Epidermal melanocyte (primary cell): Measurements from ENCODE around the gene USP5.
"Not testable (repeated sequence)": the region's sequence is repeated elsewhere in the genome, so short reads cannot be mapped to it uniquely, and the experiment has no call there.

Experiments
- DNase-seq: peaks from one replicate; pipeline ENCODE4 v3.0.0; 2011; ENCODE audit warnings: low spot score; ENCODE audit not compliant: insufficient read length

USP5 gene

GRCh38 chr12:6865307-6865706, 13.4 kb downstream of the USP5 start:
- not testable (repeated sequence) for DNase-seq

GRCh38 chr12:6866163-6866919, 14.4 kb downstream of the USP5 start:
- DNase-seq, result no peak

- no peak for DNase-seq
Observed at GRCh38 chr12:6866920-6867412, 15.0 kb downstream of the USP5 start.

DNA sequence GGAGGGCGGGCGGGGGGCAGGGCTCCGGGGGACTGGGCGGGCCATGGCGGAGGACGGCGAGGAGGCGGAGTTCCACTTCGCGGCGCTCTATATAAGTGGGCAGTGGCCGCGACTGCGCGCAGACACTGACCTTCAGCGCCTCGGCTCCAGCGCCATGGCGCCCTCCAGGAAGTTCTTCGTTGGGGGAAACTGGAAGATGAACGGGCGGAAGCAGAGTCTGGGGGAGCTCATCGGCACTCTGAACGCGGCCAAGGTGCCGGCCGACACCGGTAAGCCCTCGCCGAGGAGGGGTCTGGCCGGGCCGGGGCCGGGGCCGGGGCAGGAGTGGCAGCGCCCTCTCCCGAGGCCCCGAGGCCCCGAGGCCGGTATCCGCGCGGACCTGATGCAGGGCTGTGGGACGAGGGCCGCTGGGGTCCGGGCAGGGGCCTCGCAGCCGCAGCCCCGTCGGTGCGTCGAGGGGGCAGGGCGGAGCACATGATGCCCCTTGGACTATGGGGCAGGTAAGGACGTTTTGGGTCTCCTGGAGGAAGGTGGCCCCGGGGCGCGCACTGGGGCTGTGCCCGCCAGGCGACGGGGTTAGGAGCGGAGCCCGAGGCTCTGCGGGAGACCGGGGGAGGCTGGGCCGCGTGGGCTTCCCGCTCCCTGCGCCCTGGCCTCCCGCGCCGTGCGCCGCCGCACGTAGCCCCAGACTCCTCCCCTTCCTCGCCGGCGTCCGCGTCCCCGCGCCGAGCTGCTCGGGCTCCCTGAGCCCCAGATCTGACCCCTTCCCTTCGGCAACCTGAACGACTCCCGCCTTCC, 15.7 kb downstream of the USP5 start, which contains the start of gene TPI1:
TPI1 (plus strand) TSS at position 119 of the 798 bp plus-strand sequence; CDS start at position 155, 36 bp downstream.
- DNase-seq, result peak; percentile 82

DNA sequence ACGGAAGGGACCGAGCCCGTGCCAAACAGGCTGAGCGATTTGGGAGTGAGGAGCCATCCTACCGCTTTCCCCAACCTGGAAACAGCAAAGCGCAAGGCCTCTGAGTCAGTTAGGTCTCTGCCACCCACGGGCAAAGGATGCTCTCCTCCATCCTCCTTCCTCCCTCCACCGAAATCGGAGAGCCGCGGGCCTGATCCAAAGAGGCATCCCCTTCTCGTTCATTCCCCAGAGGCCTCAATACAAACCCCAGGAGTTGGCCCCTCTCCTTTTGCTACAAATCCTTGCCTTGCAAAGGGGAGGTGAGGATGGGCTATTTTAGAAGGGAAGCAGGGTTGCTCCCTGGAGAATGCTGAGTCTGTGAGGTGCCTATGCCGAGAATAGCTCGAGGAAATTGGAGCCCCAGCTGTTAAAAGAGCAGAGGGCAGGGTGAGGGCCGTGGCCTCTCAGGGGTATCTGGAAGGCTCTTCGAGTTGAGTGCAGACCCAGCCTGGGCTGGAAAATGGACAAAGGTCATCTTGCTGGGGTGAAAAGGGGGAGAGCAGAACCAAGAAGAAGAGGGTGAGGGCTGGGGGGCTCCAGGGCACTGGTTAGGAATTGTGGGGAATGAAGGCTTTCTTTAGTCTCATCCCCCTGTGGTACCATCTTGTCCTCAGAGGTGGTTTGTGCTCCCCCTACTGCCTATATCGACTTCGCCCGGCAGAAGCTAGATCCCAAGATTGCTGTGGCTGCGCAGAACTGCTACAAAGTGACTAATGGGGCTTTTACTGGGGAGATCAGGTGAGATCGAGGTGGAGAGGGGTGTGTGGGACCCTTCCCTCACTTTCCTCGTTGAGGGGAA, 16.5 kb downstream of the USP5 start:
- DNase-seq, result no peak

DNA sequence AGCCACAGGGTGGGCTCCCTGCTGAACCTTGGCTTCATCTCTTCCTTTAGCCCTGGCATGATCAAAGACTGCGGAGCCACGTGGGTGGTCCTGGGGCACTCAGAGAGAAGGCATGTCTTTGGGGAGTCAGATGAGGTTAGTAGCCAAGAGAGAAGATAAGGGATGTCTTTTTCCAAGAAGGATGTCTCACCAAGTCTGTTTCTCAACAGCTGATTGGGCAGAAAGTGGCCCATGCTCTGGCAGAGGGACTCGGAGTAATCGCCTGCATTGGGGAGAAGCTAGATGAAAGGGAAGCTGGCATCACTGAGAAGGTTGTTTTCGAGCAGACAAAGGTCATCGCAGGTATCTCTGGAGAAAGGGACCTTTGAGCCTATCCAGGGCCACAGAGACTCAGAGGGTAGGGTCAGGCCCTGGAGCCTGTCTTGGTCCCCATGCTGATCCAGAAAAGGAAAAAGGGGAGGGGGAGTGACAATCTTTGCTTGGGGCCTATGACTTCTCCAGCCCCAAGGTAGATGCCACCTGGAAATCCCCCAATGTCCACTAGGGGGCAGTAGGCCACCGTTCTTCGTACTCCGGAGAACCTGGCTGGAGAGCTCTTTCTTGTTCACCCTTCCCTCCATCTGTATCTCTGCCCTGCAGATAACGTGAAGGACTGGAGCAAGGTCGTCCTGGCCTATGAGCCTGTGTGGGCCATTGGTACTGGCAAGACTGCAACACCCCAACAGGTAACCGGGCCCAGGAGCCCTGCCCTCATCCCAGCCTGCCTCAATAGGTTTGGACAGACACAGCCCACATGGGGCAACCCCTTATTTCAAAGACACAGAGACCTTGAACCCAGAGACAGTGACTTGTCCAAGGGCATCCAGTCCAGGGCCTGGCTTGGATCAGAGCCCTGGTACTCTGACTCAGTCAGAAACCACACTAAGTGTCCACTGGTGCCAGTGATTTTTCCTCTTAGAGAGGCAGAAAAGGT, 17.4 kb downstream of the USP5 start:
- peak; percentile 81 for DNase-seq

- DNase-seq, result not testable (repeated sequence)
Observed at GRCh38 chr12:6870304-6870703, 18.4 kb downstream of the USP5 start.

- DNase-seq, result no peak
Observed at GRCh38 chr12:6871052-6871957, 19.4 kb downstream of the USP5 start.

DNA sequence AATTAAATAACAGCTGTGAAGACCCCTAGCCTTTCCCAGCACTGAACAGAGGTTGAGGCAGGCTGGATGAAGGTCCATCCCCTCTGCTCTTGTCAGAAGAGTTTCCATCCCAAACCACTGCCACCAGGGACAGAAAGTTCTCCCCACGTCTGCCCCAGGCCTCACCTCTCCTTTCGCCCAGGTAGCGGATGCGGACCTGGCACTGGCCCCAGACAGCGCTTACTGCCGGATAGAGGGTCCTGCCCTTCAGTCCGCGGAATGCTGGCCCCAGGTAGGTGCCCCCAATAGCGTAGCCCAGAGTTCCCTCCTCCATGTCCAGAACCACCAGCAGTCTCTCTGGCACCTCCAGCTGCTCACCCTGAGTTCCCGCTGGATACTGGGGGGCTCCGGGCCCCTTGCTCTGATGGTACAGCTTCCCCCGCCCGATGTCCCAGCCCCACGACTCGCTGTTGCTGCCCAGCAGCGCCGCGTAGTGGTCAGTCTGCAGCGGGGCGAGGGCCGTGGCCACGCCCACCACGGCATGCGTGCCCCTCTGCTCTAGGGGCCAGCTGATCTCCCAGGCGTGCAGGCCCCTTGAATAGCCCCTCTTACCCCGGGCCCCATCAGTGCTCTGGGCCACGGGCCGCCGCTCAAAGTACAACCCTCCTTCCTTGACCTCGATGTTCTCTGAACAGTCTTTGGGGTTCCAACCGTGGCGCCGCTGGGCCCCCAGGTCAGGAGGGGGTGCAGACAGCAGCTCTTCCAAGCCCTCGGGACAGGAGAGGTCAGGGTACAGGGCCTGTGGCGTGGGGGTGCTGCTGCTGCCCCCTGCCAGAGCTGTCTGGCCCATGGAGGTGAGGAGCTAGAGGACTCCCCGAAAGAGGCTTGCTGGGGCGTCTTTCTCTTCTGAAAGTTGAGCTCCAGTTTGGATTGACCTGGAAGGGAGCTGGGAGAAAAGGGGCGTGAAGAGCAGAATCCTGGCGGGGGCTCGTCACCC, 20.4 kb downstream of the USP5 start:
- DNase-seq, result peak; percentile 79

- peak; percentile 91 for DNase-seq
Observed at GRCh38 chr12:6873094-6874014, 21.4 kb downstream of the USP5 start, which contains the start of gene SPSB2. Gene SPSB2, minus strand, starts transcription at chr12:6873303. Its CDS starts 402 bp downstream, at chr12:6872901.

GRCh38 chr12:6874015-6874368, 22.0 kb downstream of the USP5 start:
- DNase-seq, result not testable (repeated sequence)

- not testable (repeated sequence) for DNase-seq
Observed at GRCh38 chr12:6879824-6880223, 27.9 kb downstream of the USP5 start.

DNA sequence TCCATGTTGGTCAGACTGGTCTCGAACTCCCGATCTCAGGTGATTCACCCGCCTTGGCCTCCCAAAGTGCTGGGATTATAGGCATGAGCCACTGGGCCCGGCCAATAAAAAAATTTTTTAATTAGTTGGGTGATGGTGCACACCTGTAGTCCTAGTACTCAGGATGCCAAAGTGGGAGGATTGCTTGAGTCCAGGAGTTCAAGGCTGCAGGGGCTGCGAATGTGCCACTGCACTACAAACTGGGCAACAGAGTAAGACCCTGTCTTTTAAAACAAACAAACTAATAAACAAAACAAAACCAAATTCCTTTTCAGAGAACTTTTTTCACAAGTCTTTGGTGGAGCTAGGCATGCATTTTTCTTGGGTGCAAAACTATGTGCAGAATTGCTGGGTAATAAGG, 31.3 kb downstream of the USP5 start:
- no peak for DNase-seq

- no peak for DNase-seq
Observed at GRCh38 chr12:6883683-6884082, 31.7 kb downstream of the USP5 start.

DNA sequence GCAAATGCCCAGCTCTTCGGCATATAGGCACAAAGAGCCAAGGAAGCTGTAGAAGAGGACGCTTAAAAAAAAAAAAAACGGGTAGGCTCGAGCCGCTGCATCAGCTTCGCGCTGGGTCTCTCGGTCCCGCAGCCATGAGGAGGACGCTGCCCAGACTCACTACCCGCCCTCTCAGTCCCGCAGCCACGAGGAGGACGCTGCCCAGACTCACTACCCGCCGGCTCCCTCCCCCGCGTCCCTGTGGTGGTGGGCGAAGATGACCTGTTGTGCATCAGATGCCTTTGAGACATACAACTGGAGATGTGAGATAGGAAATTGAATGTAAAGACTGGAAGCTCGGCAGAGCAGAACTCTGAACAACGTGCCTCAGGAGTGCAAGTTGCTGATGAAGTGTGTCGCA, 32.6 kb downstream of the USP5 start:
- no peak for DNase-seq

DNA sequence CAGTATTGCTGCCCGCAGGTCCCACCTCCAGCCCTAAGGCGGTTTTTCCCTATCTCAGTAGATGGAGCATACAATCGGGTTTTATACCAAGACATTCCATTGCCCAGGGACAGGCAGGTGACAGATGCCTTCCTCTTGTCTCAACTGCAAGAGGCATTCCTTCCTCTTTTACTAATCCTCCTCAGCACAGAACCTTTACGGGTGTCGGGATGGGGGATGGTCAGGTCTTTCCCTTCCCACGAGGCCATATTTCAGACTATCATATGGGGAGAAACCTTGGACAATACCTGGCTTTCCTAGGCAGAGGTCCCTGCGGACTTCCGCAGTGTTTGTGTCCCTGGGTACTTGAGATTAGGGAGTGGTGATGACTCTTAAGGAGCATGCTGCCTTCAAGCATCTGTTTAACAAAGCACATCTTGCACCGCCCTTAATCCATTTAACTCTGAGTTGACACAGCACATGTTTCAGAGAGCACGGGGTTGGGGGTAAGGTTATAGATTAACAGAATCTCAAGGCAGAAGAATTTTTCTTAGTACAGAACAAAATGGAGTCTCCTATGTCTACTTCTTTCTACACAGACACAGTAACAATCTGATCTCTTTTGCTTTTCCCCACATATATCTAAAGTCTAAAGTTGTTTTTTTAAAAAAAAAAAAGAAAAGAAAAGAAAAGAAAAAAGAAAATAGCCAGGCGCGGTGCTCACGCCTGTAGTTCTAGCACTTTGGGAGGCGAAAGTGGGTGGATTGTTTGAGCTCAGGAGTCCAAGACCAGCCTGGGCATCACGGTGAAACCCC, 34.5 kb downstream of the USP5 start:
- not testable (repeated sequence) for DNase-seq
